Measurements from ENCODE around the gene CCN2. TPM values are rescaled to one million over a fixed set of nuclear protein-coding genes. Genes with fewer than 3 reads are reported as not detected.
"Not testable (repeated sequence)": the region's sequence is repeated elsewhere in the genome, so short reads cannot be mapped to it uniquely, and the experiment has no call there.

Gene CCN2
- total RNA-seq, 2 experiments from 2014 or later: 0.36 TPM; not detected in 1

DNA sequence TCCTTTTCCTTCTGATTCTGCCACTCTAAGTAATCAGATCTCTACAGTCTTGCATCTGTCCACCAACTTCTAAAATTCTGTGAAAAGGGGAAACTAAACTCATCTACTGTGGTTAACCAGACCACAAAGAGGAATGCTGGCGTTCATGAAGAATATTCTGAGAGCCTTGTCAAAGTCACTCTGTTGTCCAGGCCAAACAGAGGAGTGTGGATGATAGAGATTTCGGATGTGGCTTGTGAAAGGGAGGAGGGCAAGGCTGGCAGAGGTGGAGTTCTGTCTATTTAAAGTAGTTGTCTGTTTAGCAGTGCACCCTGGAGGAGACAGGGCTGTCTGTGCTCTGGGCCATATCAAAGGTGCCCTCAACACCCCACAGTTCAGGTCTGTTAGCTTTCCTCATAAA is 33.9 kb downstream of the CCN2 start:
- peak overlapping the region; percentile 62 for H3K27ac ChIP-seq (ENCODE audit: low read depth, low read length, poor library complexity, severe bottlenecking)
- no peaks in the 10 kb centered on the region for H4K20me1 ChIP-seq (ENCODE audit: insufficient read depth, low read length)
- DNase-seq (ENCODE audit: low spot score): peak; percentile 42
- TF ChIP-seq CTCF (conservative IDR thresholded peaks at IDR 0.05; ENCODE audit: low read length) (no peak), EZH2phosphoT487 (IDR thresholded peaks at IDR 0.05; ENCODE audit: borderline replicate concordance, low read depth, low read length) (no peak)
- CTCF ChIA-PET (ENCODE audit: unreplicated experiment): interaction anchor here (1.0 kb wide), 1 partner anchor 9 kb away, joined by 3 read pairs; no protein-coding TSS in a partner anchor
- H3K9me2 ChIP-seq (ENCODE audit: insufficient read depth, low read length): no peaks in the 10 kb centered on the region
- peaks cover 14% of the 10 kb centered on the region for H3K9me3 ChIP-seq (ENCODE audit: low read length)
- H2AFZ ChIP-seq (ENCODE audit: low read length): peak overlapping the region; percentile 82
- H3K79me2 ChIP-seq (ENCODE audit: insufficient read depth, low read depth, low read length): no peaks in the 10 kb centered on the region
- peak overlapping the region; percentile 14 for H3K4me3 ChIP-seq (ENCODE audit: low read depth, low read length, poor library complexity, severe bottlenecking)
- peak overlapping the region; percentile 59 for H3K4me2 ChIP-seq (ENCODE audit: low read length)
- peaks cover 19% of the 10 kb centered on the region for H3K4me1 ChIP-seq (ENCODE audit: insufficient read depth, low read length, poor library complexity, severe bottlenecking)
- POLR2A ChIA-PET: interaction anchor here (0.5 to 1.6 kb wide), 5 partner anchors 9 to 596 kb away, joined by 3 to 4 read pairs (median 3); partner anchors contain the start of gene STX7
- intact Hi-C loops (cut with micrococcal nuclease; ENCODE audit: unreplicated experiment): loop anchor here (5.0 to 10.0 kb wide), 4 partner anchors 565 to 897 kb away; partner anchors contain the start of genes RPS12 and STX7
- BruUV-seq (replicated peaks): no TSS peak
- H3K36me3 ChIP-seq (ENCODE audit: insufficient read depth, low read length): peaks cover 4% of the 10 kb centered on the region; the same call in 1 of the 2 replicates

DNA sequence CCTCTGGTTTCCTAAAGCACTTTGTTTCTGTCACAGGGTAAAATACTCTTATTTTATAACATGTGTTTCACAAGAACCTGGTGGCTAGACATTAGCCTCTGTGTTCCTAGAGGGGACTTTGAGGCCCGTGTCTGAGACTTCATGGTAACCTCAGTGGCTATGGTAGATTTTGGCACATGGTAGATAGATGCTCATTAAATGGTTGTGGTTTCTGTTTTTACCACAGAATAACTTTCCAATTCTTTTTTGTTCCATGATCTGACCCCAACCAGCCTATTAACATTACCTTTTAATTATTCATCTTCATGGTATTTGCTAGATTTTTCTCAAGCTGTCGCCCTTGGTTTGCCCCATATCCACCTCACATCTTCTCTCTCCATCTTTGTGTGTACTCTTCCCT is 34.3 kb downstream of the CCN2 start:
- no TSS peak for BruUV-seq (replicated peaks)
- intact Hi-C loops (cut with micrococcal nuclease; ENCODE audit: unreplicated experiment): loop anchor here (5.0 to 10.0 kb wide), 4 partner anchors 565 to 898 kb away; partner anchors contain the start of genes RPS12 and STX7
- ChIA-PET POLR2A (interaction anchor here (0.7 to 1.6 kb wide), 4 partner anchors 9 to 596 kb away, joined by 3 to 4 read pairs (median 3); partner anchors contain the start of gene STX7), CTCF (ENCODE audit: unreplicated experiment) (interaction anchor here (0.6 kb wide), 1 partner anchor 734 kb away, joined by 3 read pairs; no protein-coding TSS in a partner anchor)
- Histone ChIP-seq H3K27ac (ENCODE audit: low read depth, low read length, poor library complexity, severe bottlenecking) (peak overlapping the region; percentile 62), H3K4me1 (ENCODE audit: insufficient read depth, low read length, poor library complexity, severe bottlenecking) (peaks cover 19% of the 10 kb centered on the region), H3K79me2 (ENCODE audit: insufficient read depth, low read depth, low read length) (no peaks in the 10 kb centered on the region), H4K20me1 (ENCODE audit: insufficient read depth, low read length) (no peaks in the 10 kb centered on the region), H3K9me2 (ENCODE audit: insufficient read depth, low read length) (no peaks in the 10 kb centered on the region), H3K4me3 (ENCODE audit: low read depth, low read length, poor library complexity, severe bottlenecking) (no peak overlapping the region), H3K36me3 (ENCODE audit: insufficient read depth, low read length) (peaks cover 4% of the 10 kb centered on the region; the same call in 1 of the 2 replicates), H3K4me2 (ENCODE audit: low read length) (peak overlapping the region; percentile 59), H2AFZ (ENCODE audit: low read length) (peak overlapping the region; percentile 82), H3K9me3 (ENCODE audit: low read length) (peaks cover 9% of the 10 kb centered on the region)
- no peak for DNase-seq (ENCODE audit: low spot score)
- TF ChIP-seq EZH2phosphoT487 (IDR thresholded peaks at IDR 0.05; ENCODE audit: borderline replicate concordance, low read depth, low read length) (no peak), CTCF (conservative IDR thresholded peaks at IDR 0.05; ENCODE audit: low read length) (no peak)

DNA sequence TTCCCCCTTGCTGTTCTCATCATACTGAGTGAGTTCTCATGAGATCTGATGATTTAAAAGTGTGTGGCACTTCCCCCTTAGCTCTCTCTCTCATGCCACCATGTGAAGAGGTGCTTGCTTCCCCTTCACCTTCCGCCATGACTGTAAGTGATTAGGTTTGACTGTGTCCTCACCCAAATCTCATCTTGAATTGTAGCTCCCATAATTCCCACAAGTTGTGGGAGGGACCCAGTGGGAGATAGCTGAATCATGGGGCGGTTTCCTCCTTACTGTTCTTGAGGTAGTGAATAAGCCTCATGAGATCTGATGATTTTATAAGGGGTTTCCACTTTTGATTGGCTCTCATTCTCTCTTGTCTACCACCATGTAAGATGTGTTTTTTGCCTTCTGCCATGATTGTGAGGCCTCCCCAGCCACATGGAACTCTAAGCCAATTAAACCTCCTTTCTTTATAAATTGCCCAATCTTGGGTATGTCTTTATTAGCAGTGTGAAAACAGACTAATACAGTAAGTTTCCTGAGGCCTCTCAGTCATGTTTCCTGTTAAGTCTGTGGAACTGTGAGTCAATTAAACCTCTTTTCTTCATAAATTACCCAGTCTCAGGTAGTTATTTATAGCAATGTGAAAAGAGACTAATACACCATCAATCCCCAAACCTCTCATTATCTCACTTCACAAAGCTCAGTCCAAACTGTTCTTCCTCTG is 34.9 kb downstream of the CCN2 start:
- H3K9me3 ChIP-seq (ENCODE audit: low read length); H3K9me2 ChIP-seq (ENCODE audit: insufficient read depth, low read length); H3K27ac ChIP-seq (ENCODE audit: low read depth, low read length, poor library complexity, severe bottlenecking); H3K4me3 ChIP-seq (ENCODE audit: low read depth, low read length, poor library complexity, severe bottlenecking); H3K79me2 ChIP-seq (ENCODE audit: insufficient read depth, low read depth, low read length); H3K36me3 ChIP-seq (ENCODE audit: insufficient read depth, low read length); DNase-seq (ENCODE audit: low spot score); BruUV-seq (replicated peaks); H3K4me2 ChIP-seq (ENCODE audit: low read length); H4K20me1 ChIP-seq (ENCODE audit: insufficient read depth, low read length): not testable (repeated sequence)
- CTCF ChIA-PET (ENCODE audit: unreplicated experiment): interaction anchor here (0.6 to 1.8 kb wide), 3 partner anchors 7 to 735 kb away, joined by 3 to 7 read pairs (median 3); no protein-coding TSS in a partner anchor
- Histone ChIP-seq H2AFZ (ENCODE audit: low read length) (peak overlapping the region; percentile 82; the same call in 1 of the 2 replicates), H3K4me1 (ENCODE audit: insufficient read depth, low read length, poor library complexity, severe bottlenecking) (peaks cover 19% of the 10 kb centered on the region)
- POLR2A ChIA-PET: interaction anchor here (0.6 to 1.6 kb wide), 3 partner anchors 70 to 596 kb away, joined by 3 to 4 read pairs (median 3); no protein-coding TSS in a partner anchor
- intact Hi-C loops (cut with micrococcal nuclease; ENCODE audit: unreplicated experiment): loop anchor here (5.0 to 10.0 kb wide), 4 partner anchors 566 to 899 kb away; partner anchors contain the start of genes RPS12 and STX7

Measured in OCI-LY7 (cell line).